Measurements from ENCODE around the gene CMTM5.

DNA sequence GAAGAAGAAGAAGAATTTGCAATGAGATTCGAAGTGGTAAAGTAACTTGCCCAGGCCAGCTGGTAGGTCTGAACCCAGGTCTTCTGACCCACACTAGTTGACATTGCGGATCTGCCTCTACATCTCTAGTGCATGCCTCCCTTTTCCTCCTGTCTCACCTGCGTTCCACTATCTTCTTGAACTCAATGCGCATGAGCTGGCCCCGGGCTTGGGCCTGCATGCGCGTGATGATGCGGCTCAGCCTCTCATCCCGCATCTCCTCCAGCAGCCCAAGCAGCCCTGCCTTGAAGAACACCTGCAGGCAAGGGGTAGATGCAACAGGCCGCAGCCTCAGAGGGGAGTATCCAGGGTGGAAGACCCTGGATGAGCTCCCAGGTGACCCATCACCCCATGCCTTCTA lies 19.3 kb downstream of the CMTM5 start:
- TF ChIP-seq, protein P1, sequence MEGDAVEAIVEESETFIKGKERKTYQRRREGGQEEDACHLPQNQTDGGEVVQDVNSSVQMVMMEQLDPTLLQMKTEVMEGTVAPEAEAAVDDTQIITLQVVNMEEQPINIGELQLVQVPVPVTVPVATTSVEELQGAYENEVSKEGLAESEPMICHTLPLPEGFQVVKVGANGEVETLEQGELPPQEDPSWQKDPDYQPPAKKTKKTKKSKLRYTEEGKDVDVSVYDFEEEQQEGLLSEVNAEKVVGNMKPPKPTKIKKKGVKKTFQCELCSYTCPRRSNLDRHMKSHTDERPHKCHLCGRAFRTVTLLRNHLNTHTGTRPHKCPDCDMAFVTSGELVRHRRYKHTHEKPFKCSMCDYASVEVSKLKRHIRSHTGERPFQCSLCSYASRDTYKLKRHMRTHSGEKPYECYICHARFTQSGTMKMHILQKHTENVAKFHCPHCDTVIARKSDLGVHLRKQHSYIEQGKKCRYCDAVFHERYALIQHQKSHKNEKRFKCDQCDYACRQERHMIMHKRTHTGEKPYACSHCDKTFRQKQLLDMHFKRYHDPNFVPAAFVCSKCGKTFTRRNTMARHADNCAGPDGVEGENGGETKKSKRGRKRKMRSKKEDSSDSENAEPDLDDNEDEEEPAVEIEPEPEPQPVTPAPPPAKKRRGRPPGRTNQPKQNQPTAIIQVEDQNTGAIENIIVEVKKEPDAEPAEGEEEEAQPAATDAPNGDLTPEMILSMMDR (IDR thresholded peaks at IDR 0.05), result no peak
- TF ChIP-seq POLR2AphosphoS5 (IDR thresholded peaks at IDR 0.05) (no peak), POLR2A (IDR thresholded peaks at IDR 0.05) (no peak), EP300 (IDR thresholded peaks at IDR 0.05; ENCODE audit: low read depth) (no peak)

Data from transverse colon (tissue), 4 donors.